ENCODE data around the gene TRIO. TPM values are rescaled to one million over a fixed set of nuclear protein-coding genes. Genes with fewer than 3 reads are reported as not detected.

TRIO gene
- total RNA-seq, 1 experiment from 2014 or later: 99.8 TPM

DNA sequence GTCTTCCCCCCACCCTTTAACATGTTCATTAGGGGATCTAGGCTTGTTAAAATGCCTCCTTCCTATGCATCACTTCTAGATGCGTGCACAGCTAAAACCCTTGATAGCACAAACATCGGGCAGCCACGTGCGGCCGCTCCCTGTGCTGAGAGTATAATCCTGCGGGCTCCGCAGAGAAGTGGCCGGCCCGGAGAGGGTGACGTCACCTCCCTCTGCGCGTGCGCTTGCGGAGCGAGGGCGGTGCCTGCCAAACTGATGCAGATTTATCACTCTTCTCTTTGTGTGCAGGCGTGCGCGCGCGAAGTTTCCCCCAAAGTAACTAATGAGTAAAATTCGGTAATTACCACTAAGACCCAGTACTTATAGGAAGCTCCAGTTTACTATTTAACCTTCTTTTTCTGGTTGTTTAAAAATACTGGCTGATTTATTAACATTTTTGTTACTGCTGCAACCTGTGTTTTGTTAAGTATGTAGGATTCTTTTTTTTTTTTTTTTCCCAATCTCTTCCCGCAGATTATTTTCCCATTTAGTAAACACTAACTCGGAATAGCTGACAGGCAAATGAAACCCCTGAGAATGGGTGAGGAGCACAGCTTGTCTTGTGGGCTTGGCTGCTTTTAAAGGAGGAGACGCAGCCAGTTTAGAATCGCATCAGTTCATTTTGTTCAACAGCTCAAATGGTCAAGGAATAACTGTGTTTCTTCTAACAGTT is 121.6 kb downstream of the TRIO start:
- TF ChIP-seq EZH2 (IDR thresholded peaks at IDR 0.05; ENCODE audit: borderline replicate concordance, low read depth, low read length, poor library complexity, severe bottlenecking): no peak
- TF ChIP-seq, protein P1, sequence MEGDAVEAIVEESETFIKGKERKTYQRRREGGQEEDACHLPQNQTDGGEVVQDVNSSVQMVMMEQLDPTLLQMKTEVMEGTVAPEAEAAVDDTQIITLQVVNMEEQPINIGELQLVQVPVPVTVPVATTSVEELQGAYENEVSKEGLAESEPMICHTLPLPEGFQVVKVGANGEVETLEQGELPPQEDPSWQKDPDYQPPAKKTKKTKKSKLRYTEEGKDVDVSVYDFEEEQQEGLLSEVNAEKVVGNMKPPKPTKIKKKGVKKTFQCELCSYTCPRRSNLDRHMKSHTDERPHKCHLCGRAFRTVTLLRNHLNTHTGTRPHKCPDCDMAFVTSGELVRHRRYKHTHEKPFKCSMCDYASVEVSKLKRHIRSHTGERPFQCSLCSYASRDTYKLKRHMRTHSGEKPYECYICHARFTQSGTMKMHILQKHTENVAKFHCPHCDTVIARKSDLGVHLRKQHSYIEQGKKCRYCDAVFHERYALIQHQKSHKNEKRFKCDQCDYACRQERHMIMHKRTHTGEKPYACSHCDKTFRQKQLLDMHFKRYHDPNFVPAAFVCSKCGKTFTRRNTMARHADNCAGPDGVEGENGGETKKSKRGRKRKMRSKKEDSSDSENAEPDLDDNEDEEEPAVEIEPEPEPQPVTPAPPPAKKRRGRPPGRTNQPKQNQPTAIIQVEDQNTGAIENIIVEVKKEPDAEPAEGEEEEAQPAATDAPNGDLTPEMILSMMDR (conservative IDR thresholded peaks at IDR 0.05; ENCODE audit: low read depth, low read length): no peak
- peak; percentile 97 for DNase-seq (ENCODE audit: low spot score)
- BruUV-seq (replicated peaks): TSS peak; percentile 93
- CTCF ChIA-PET: no interaction called here
- Histone ChIP-seq H3K36me3 (ENCODE audit: insufficient read depth, low read length, poor library complexity, severe bottlenecking) (no peaks in the 10 kb centered on the region), H3K4me1 (ENCODE audit: insufficient read depth, low read length, poor library complexity, severe bottlenecking) (peaks cover 67% of the 10 kb centered on the region), H3K27ac (ENCODE audit: low read depth, low read length, poor library complexity, severe bottlenecking) (peak overlapping the region; percentile 78), H3K9me3 (ENCODE audit: low read depth, low read length, poor library complexity, severe bottlenecking) (no peaks in the 10 kb centered on the region), H3K4me3 (ENCODE audit: low read depth, low read length, poor library complexity, severe bottlenecking) (peak overlapping the region; percentile 40), H3K27me3 (replicated peaks; ENCODE audit: insufficient read depth, low read depth, low read length, poor library complexity) (no peaks in the 10 kb centered on the region)
- intact Hi-C loops (cut with micrococcal nuclease; ENCODE audit: unreplicated experiment): loop anchor here (5.0 kb wide), 2 partner anchors 107 to 122 kb away; partner anchors contain the start of gene TRIO
- POLR2A ChIA-PET (ENCODE audit: low non-redundant PET): no interaction called here

DNA sequence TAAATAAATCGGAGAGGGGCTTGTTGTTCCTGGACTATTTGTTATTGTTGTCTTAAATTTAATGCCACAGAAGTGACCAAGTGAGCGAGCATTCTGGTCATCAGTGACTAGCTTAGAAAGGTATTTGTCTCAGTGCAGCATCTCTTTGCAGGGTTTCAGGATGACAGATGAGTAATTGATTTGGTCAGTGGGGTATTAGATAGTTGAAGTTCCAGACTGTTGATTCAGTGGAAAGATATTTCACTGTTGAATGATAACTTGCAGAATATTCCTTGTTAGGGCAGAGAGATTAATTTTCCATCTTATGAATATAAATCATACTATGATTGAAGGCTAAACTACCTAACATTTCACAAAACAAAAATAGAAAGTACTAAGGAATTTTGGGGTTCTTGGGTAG is 122.4 kb downstream of the TRIO start:
- no TSS peak for BruUV-seq (replicated peaks)
- H3K27ac ChIP-seq (ENCODE audit: low read depth, low read length, poor library complexity, severe bottlenecking): no peak overlapping the region
- intact Hi-C loops (cut with micrococcal nuclease; ENCODE audit: unreplicated experiment): loop anchor here (5.0 kb wide), 2 partner anchors 108 to 123 kb away; partner anchors contain the start of gene TRIO
- H3K4me3 ChIP-seq (ENCODE audit: low read depth, low read length, poor library complexity, severe bottlenecking): no peak overlapping the region
- H3K36me3 ChIP-seq (ENCODE audit: insufficient read depth, low read length, poor library complexity, severe bottlenecking): no peaks in the 10 kb centered on the region
- POLR2A ChIA-PET (ENCODE audit: low non-redundant PET): no interaction called here
- no peaks in the 10 kb centered on the region for H3K9me3 ChIP-seq (ENCODE audit: low read depth, low read length, poor library complexity, severe bottlenecking)
- TF ChIP-seq, protein P1 (conservative IDR thresholded peaks at IDR 0.05; ENCODE audit: low read depth, low read length): no peak
- TF ChIP-seq EZH2 (IDR thresholded peaks at IDR 0.05; ENCODE audit: borderline replicate concordance, low read depth, low read length, poor library complexity, severe bottlenecking): no peak
- H3K4me1 ChIP-seq (ENCODE audit: insufficient read depth, low read length, poor library complexity, severe bottlenecking): peaks cover 67% of the 10 kb centered on the region
- DNase-seq (ENCODE audit: low spot score): no peak
- H3K27me3 ChIP-seq (replicated peaks; ENCODE audit: insufficient read depth, low read depth, low read length, poor library complexity): no peaks in the 10 kb centered on the region
- CTCF ChIA-PET: no interaction called here

DNA sequence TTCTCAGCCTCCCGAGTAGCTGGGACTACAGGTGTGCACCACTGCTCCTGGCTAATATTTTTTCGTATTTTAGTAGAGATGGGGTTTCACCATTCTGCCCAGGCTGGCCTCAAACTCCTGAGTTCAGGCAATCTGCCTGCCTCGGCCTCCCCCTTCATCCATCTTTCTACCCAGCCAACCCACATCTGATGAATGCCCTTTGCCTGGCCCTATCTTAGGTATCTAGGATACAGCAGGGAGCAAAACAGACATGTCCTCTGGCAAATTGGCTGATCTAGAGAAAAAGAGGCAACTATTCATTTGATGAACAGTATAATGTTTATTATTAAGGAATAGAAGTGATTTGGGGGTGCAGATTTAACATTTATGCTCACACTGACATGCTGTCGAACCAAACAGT is 123.0 kb downstream of the TRIO start:
- H3K36me3 ChIP-seq (ENCODE audit: insufficient read depth, low read length, poor library complexity, severe bottlenecking): no peaks in the 10 kb centered on the region
- intact Hi-C loops (cut with micrococcal nuclease; ENCODE audit: unreplicated experiment): loop anchor here (5.0 kb wide), 2 partner anchors 109 to 124 kb away; partner anchors contain the start of gene TRIO
- CTCF ChIA-PET: no interaction called here
- no peaks in the 10 kb centered on the region for H3K9me3 ChIP-seq (ENCODE audit: low read depth, low read length, poor library complexity, severe bottlenecking)
- TF ChIP-seq, protein P1 (conservative IDR thresholded peaks at IDR 0.05; ENCODE audit: low read depth, low read length): no peak
- no peak for TF ChIP-seq EZH2 (IDR thresholded peaks at IDR 0.05; ENCODE audit: borderline replicate concordance, low read depth, low read length, poor library complexity, severe bottlenecking)
- no peak overlapping the region for H3K4me3 ChIP-seq (ENCODE audit: low read depth, low read length, poor library complexity, severe bottlenecking)
- H3K27ac ChIP-seq (ENCODE audit: low read depth, low read length, poor library complexity, severe bottlenecking): peak overlapping the region; percentile 49
- no TSS peak for BruUV-seq (replicated peaks)
- DNase-seq (ENCODE audit: low spot score): no peak
- no peaks in the 10 kb centered on the region for H3K27me3 ChIP-seq (replicated peaks; ENCODE audit: insufficient read depth, low read depth, low read length, poor library complexity)
- POLR2A ChIA-PET (ENCODE audit: low non-redundant PET): no interaction called here
- H3K4me1 ChIP-seq (ENCODE audit: insufficient read depth, low read length, poor library complexity, severe bottlenecking): peaks cover 62% of the 10 kb centered on the region

All from A673 (cell line).